ENCODE results near the gene UBE2F. TPM values are rescaled to one million over a fixed set of nuclear protein-coding genes. Genes with fewer than 3 reads are reported as not detected.
A peak's percentile ranks its signal among the peaks of the same experiment; 100 is the strongest.

UBE2F gene
- total and polyA plus RNA-seq, 9 of the 15 experiments (the other 6 are each of a cell fraction or from before 2014, with no cell fraction given), result 18.1 to 88.1 (median 53.0) TPM

DNA sequence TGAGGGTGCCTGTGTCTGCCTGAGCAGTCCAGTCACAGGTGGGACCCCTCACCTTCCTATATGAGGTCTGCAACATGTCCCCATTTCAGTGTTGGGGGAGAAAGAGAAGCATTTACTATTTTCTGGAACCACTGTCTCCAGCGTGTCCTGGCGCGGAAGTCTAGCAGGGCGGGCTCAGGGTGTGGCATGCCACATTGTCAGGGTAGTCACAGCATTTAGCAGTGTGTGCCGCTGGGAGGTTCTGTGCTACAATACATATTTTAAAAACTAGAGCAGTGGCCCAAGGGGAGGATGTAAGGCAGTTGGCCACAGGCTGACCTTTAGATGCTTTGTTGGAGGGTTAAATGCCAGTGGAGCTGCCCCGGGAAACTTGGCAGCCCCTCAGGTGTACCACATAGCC lies 12.5 kb downstream of the UBE2F start:
- Histone ChIP-seq H3K9me1 (ENCODE audit: control insufficient read depth, insufficient read depth, low read length) (peaks cover 2% of the 10 kb centered on the region), H3K27ac (ENCODE audit: extremely low read depth, low read depth, low read length) (no peak overlapping the region), H3K4me2 (ENCODE audit: insufficient read depth, low read length) (no peak overlapping the region), H4K20me1 (replicated peaks; ENCODE audit: control insufficient read depth, insufficient read depth, low read length) (peaks cover 36% of the 10 kb centered on the region), H2AFZ (ENCODE audit: low read depth, low read length) (no peak overlapping the region), H3K4me1 (replicated peaks in 1 of 2; ENCODE audit: control insufficient read depth in 2 of 2, insufficient read depth in 2 of 2, low read length in 2 of 2) (peaks cover 22 to 27% of the 10 kb centered on the region in 2 experiments; a peak in 4 of 5 replicates), H3K79me2 (ENCODE audit: control insufficient read depth, insufficient read depth, low read length) (peaks cover 86% of the 10 kb centered on the region), H3K4me3 (no peak overlapping the region), H3K9ac (ENCODE audit: insufficient read depth in 1 of 2, low read depth in 2 of 2, low read length in 2 of 2) (peak overlapping the region in 1 of 2 experiments; percentile 26; a peak in 1 of 4 replicates), H3K36me3 (ENCODE audit: control insufficient read depth, insufficient read depth, low read length) (peaks cover 48% of the 10 kb centered on the region; the same call in 2 of the 3 replicates), H3K27me3 (ENCODE audit: control insufficient read depth in 2 of 2, insufficient read depth in 2 of 2, low read length in 2 of 2) (no peaks in the 10 kb centered on the region), H3K9me3 (replicated peaks; ENCODE audit: control insufficient read depth, insufficient read depth, low read depth, low read length) (no peaks in the 10 kb centered on the region)
- in situ Hi-C loops (cut with MboI) (no loop called here), intact Hi-C loops (cut with micrococcal nuclease) (no loop called here)
- CTCF ChIA-PET (ENCODE audit: low intra/inter-chr PET ratio), result no interaction called here
- DNase-seq (ENCODE audit: extremely low read depth in 1 of 4, low spot score in 3 of 4), result no peak
- TF ChIP-seq STAT5A (IDR thresholded peaks at IDR 0.05; ENCODE audit: borderline replicate concordance, low read length) (no peak), PTBP1 (IDR thresholded peaks at IDR 0.05; ENCODE audit: low read depth, low read length) (no peak), ZNF584 (CRISPR knock-in tag; IDR thresholded peaks at IDR 0.05; ENCODE audit: low read depth) (no peak), NFXL1 (CRISPR knock-in tag; IDR thresholded peaks at IDR 0.05) (no peak), SOX6 (IDR thresholded peaks at IDR 0.05) (no peak), TFAP4 (CRISPR knock-in tag; IDR thresholded peaks at IDR 0.05; ENCODE audit: borderline replicate concordance) (no peak), NR4A1 (CRISPR knock-in tag; IDR thresholded peaks at IDR 0.05) (no peak), NR4A1 (tag; IDR thresholded peaks at IDR 0.05) (no peak), MCM3 (IDR thresholded peaks at IDR 0.05) (no peak), HIVEP1 (CRISPR knock-in tag; IDR thresholded peaks at IDR 0.05) (no peak), NUFIP1 (IDR thresholded peaks at IDR 0.05; ENCODE audit: partially characterized antibody) (no peak), ZNF639 (CRISPR knock-in tag; conservative IDR thresholded peaks at IDR 0.05 in 1 of 2, IDR thresholded peaks at IDR 0.05 in 1 of 2) (no peak), NELFE (IDR thresholded peaks at IDR 0.05; ENCODE audit: insufficient read depth, insufficient read length) (no peak)
- TF ChIP-seq, protein P1, sequence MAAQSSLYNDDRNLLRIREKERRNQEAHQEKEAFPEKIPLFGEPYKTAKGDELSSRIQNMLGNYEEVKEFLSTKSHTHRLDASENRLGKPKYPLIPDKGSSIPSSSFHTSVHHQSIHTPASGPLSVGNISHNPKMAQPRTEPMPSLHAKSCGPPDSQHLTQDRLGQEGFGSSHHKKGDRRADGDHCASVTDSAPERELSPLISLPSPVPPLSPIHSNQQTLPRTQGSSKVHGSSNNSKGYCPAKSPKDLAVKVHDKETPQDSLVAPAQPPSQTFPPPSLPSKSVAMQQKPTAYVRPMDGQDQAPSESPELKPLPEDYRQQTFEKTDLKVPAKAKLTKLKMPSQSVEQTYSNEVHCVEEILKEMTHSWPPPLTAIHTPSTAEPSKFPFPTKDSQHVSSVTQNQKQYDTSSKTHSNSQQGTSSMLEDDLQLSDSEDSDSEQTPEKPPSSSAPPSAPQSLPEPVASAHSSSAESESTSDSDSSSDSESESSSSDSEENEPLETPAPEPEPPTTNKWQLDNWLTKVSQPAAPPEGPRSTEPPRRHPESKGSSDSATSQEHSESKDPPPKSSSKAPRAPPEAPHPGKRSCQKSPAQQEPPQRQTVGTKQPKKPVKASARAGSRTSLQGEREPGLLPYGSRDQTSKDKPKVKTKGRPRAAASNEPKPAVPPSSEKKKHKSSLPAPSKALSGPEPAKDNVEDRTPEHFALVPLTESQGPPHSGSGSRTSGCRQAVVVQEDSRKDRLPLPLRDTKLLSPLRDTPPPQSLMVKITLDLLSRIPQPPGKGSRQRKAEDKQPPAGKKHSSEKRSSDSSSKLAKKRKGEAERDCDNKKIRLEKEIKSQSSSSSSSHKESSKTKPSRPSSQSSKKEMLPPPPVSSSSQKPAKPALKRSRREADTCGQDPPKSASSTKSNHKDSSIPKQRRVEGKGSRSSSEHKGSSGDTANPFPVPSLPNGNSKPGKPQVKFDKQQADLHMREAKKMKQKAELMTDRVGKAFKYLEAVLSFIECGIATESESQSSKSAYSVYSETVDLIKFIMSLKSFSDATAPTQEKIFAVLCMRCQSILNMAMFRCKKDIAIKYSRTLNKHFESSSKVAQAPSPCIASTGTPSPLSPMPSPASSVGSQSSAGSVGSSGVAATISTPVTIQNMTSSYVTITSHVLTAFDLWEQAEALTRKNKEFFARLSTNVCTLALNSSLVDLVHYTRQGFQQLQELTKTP (IDR thresholded peaks at IDR 0.05; ENCODE audit: low read depth in 1 of 2, partially characterized antibody in 2 of 2), result no peak
- FAIRE-seq, result no peak
- WGBS (ENCODE audit: insufficient coverage, low coverage, missing lambda C conversion rate), result 100% methylated on average over 5 of the region's 6 CpGs
- POLR2A ChIA-PET, result interaction anchor here (0.8 to 2.7 kb wide), 4 partner anchors 9 to 82 kb away, joined by 3 to 9 read pairs (median 6); partner anchors contain the start of gene SCLY
- no peak for ATAC-seq
- BruUV-seq (replicated peaks), result no TSS peak

Measured in K562 (cell line).